ENCODE data around the gene DHRS3.
"Not testable (repeated sequence)": the region's sequence is repeated elsewhere in the genome, so short reads cannot be mapped to it uniquely, and the experiment has no call there.

Gene DHRS3

DNA sequence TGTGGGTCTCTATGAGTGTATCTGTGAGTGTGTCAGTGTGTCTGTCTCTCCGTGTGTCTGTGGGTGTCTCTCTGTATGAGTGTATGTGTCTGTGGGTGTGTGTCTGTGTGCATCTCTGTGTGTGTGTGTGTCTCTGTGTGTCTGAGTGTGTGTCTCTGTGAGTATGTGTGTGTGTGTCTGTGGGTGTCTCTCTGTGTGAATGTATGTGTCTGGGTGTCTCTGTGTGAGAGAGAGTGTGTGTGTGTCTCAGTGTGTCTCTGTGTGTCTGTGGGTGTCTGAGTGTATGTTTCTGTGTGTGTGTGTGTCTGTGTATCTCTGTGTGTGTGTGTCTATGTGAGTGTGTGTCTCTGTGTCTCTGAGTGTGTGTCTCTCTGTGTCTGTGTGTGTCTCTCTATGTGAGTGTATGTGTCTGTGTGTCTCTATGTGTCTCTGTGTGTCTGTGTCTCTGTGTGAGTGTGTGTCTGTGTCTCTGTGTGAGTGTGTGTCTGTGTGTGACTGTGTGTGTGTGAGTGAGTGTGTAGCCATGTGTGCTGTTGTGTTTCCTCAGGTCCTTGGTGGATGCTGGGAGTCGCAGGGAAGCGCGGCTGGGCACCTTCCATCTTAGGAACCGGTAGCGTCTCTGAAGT, 33.0 kb downstream of the DHRS3 start:
- intact Hi-C loops (cut with DNase I) = no loop called here
- no peak for DNase-seq

DNA sequence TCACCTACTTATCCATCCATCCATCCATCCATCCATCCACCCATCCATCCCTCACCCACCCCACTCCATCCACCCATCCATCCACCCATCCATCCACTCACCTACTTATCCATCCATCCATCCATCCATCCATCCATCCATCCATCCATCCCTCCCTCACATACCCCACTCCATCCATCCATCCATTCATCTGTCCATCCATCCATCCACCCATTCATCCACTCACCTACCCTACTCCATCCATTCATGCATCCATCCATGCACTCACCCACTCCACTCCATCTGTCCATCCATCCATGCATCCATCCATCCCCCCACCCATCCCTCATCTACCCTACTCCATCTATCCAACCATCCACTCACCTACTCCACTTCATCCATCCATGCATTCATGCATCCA, 34.5 kb downstream of the DHRS3 start:
- intact Hi-C loops (cut with DNase I) = no loop called here
- DNase-seq = no peak

DNA sequence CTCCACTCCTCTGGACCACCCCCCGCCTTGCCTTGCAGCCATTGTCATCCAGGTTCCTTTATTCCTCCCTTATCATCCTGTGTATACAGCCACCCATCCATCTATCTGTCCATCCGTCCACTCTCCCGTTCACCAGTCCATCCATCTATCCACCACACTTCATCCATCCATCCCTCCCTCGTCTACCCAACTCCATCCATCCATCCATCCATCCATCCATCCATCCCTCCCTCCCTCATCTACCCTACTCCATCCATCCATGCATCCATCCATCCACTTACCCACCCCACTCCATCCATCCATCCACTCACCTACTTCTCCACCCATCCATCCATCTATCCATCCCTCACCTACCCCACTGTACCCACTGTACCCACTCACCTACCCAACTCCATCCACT, 35.4 kb downstream of the DHRS3 start:
- no peak for DNase-seq
- intact Hi-C loops (cut with DNase I) = no loop called here

DNA sequence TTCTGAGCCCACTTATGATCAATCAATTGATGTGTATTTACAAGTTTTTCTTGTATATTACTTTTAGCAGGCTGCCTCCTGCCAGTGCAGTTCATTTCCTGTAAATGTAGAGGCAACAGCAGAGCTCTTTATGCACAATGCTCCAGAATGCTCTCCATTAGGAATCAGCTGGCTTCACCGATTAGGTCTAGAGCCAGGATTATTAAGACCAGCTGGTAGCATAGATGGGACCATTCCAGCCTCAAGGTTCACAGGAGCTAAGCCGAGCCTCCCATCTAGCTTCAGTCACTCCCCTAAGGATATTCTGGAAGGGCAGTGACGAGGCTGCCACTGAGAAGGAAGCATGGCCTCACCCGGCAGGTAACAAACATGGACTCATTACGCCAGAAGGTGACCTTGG, 36.8 kb downstream of the DHRS3 start:
- intact Hi-C loops (cut with DNase I) = no loop called here
- DNase-seq = no peak

DNA sequence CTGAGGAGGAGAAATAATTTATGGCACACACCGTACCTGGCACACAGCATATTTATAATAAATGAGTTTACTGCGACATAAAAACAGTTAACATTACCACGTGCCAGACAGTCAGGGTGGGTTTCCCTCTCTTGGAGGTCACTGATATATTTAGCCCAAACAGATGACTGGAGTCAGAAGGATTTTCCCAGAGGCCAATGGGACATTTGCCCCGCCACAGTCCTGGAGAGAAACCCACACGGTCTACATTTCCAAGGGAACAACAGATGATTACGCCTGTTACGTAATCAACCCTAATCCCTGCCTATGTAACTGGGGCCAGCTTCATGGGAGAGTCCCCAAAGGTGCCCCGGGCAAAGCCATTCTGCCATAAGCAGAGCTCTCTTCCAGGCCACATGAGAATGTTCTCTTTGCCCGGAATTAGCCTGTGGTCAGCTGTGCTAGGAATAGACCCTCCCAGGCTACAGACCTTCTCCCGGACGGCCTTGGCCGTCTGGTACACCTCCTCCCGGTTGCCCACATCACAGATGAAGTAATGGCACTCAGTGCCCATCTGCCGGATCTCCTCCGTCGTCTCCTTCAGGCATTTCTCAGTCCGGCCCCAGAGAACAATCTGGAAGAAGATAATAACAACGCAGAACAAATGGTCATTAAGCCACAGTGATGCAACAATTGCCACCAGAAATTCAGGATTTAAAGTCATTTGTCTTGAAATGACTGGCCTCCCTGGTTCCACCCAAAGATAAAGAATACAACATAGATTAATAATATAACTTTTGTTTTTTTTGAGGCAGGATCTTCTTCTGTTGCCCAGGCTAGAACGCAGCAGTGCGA, 37.7 kb downstream of the DHRS3 start:
- intact Hi-C loops (cut with DNase I) = no loop called here
- DNase-seq = peak in 1 of 10 donors; percentile 20

DNA sequence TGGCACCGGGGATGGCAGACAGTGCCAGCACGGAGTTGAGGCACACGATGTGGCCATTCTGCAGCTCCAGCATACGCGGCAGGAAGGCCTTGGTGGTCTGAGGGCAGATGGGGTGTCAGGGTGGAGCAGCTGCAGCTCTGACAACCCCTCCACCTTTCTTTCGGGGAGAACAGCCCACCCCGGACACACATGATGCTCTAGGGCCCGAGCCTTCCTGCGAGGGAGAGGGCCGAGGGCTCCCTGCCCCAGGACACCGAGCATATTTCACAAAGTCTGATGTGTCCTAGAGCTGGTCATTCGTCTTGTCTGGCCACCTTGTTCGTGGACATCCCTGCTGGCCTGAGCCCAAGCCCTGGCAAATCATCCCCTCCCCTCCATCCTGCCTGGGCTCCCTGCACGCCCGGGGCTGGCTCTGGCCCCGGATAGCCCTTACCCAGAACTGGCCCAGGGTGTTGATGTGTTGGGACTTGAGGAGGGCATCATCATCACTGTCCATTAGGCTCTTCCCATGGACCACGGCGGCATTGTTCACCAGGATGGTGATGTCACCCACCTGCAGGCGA, 39.1 kb downstream of the DHRS3 start:
- intact Hi-C loops (cut with DNase I) = no loop called here
- DNase-seq = peak in 1 of 10 donors; percentile 54

DNA sequence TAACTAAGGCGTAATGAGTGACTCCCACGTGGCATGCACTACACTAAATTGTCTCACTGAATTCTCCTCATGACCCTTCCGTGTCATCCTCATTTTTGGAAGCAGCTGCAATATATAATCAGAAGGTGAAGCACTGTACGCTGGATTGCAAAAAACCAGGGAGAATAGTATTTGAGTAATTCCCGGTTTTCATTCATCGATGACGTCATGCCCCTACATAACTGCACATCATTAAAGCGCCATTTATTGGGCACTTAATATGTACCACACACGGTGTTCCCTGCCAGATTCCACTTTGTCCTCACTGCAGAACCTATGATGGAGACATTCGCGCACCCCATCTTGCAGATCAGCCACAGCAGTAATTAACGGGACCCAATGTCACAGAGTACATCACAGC, 41.0 kb downstream of the DHRS3 start:
- no peak for DNase-seq
- intact Hi-C loops (cut with DNase I) = no loop called here

DNA sequence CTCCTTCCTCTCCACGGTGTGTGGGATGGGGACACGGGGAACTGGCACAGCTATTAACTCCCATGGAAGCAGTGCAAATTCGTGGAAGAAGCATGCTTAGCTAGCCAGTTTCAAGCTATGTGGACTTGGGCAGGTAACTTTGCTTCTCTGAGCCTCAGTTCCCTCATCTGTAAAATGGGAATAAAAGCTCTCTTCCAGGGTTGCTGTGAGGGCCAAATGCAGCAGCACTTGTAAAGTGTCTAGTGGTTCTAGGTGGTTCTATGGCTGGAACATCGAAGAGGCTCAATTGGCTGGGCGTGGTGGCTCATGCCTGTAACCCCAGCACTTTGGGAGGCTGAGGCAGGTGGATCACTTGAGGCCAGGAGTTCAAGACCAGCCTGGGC, 43.3 kb downstream of the DHRS3 start:
- intact Hi-C loops (cut with DNase I) = no loop called here

DNA sequence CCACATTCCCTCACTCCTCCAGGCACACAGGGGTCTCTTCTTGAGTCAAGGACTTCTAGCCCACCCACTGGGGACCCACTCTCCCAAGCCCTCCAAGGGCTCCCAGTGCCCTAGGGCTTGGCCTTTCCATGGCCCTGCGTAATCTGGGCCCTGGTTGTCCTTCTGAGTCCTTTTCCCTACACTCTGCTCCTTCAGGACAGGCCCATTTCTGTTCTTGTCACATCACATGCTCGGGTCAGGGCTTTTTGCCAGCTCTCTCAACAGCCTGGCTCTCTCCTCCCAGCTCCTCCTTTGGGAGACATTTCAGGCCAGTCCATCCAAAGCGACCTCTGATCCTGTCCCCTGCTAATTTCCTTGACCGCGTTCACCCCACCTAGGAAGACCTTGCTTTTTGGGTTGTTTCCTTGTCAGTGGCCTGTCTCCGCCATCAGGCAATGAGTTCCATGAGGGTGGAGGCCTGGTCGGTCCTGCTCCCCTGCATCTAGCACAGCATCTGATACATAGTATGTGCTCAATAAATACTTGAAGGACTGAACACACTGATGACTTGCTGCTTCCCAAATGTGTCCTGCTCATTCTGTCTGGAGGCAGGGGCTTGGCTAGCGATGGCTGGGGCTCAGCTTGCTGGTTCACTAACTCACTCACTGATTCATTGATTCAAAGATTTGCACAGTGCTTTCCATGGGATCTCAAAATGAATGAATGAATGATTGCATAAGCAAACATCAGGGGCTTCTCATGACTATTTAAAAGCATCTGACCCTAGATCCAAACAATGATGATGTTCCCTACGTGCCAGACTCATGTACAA, 44.8 kb downstream of the DHRS3 start:
- no peak for DNase-seq
- intact Hi-C loops (cut with DNase I) = no loop called here

More for the DNA sequence above, 43.3 kb downstream of the DHRS3 start:
- no peak for DNase-seq

DNA sequence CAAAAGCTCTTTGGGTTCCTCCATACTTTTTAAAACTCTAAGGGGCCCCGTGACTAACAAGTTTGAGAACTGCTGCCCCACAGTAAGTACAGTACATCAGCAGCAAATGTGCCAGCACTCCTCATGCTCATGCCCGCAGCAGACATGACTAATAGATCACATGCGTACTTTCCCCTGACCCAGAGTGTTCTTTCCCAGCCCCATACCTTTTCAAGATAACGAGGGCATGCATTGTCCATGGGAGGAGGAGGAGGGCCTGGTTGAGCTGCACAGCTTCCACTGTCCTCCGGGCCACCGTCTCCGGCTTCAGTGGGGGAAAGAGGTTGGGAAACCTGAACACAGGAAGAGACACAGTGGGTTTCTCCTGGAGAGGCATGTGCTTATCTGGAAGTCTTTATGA, 45.5 kb downstream of the DHRS3 start:
- DNase-seq = no peak
- intact Hi-C loops (cut with DNase I) = no loop called here

DNA sequence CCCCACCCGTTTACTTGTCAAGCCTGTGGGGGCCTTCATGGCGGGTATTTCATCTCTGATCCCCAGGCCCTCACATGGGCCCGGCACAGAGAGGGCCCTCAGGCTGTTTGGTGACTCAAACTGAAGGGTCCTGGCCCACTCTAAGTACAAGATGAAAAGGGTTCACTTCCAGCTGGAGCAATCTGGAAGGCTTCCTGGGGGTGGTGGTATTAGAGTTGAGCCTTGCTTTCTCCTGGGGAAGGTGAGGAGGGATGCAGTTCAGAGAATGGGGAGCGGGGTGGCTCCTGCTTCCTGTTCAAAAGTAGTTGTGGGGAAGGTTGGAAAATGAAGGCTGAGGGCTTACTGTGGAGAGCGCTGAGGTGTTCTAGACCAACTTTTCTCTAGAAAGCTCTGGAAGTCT, 47.7 kb downstream of the DHRS3 start:
- intact Hi-C loops (cut with DNase I) = no loop called here
- DNase-seq = no peak

DNA sequence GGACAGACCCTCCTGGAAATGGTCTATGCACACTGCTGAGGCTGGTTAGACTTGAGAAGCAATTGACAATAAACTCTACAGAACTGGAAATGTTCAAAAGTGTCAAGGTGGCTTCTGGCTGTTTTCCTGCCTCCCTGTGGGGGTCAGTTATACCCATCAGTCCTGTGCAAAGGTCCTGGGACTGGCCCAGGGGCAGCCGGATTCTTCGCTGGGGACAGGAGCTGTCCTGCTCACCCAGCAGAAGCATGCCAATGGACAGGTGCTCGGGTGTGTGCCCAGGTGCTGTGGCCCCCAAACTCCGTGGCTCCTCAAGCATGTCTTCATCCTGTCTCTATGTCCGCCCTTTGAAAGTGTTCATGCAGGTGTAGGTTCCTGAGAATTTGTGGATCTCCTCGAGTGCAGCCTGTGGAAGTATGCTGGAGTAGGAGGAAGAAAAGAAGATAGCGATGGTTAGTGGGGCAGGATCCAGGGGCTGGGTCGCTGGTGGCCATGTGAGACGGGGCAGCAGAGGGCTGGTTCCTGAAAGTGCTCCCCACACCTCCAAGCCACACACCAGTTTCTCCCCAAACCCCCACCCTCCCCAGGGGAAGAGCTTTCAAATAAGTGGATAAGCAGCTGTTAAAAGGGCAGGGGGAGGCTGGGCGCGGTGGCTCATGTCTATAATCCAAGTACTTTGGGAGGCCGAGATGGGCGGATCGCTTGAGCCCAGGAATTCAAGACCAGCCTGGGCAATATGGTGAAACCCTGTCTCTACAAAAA, 49.8 kb downstream of the DHRS3 start:
- peak in 2 of 10 donors; percentile 52 to 61 for DNase-seq
- intact Hi-C loops (cut with DNase I) = no loop called here

DNA sequence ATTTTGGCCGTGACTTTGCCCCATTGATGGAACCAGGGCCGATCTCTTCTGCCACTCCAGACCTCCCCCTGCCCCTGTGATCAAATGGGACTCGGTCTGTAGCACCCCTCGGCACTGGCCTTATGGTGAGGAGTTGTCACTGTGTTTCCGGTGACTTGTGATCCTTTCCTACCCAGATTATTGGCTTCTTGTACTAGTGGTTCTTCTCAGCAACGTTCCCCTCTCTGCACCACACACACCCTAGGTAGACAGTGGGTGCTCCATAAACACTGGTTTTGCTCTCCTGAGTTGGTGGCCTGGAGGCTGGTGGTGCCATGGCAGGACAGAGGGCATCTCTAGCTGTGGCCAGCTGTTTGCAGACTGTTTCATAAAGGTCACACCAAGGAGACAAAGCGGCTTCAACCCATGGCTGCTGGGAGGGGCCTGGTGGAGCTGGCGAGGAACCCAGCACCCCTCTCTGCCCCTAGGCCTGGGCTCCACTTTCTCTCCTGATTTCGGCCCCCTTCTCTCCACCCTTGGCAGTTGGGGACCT, 50.7 kb downstream of the DHRS3 start:
- intact Hi-C loops (cut with DNase I) = no loop called here

DNA sequence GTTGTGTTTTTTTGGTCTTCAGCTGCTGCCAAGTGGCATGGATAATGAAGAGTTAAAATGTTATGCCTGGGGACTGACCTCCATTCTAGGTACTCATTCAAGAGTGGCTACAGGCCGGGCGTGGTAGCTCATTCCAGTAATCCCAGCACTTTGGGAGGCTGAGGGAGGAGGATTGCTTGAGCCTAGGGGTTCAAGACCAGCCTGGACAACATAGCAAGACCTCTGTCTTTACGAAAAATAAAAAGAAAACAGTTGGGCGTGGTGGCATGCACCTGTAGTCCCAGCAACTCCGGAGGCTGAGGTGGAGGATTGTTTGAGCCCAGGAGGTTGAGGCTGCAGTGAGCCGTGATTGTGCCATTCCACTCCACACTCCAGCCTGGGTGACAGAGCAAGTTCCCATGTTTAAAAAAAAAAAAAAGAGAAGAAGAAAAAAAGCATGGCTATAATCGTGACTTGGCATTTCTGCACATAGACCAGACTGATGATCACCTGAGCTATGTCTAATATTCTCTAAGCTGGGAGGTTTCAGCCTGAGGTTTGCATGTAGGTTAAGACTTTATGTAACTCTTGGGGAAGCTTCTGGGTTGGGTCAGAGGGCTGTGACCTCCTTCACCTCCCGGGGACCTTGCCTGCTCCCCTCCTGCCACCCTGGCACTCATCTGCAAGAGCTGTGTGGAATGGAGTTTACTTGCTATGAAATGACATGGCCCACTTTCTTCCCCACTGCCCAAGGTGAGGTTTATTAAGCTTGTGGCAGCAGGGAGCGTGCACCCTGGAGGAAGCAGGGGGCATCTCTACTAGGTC, 51.3 kb downstream of the DHRS3 start:
- peak in 1 of 10 donors; percentile 25 for DNase-seq
- intact Hi-C loops (cut with DNase I) = no loop called here

More for the DNA sequence above, 50.7 kb downstream of the DHRS3 start:
- peak in 1 of 10 donors; percentile 60 for DNase-seq

DNA sequence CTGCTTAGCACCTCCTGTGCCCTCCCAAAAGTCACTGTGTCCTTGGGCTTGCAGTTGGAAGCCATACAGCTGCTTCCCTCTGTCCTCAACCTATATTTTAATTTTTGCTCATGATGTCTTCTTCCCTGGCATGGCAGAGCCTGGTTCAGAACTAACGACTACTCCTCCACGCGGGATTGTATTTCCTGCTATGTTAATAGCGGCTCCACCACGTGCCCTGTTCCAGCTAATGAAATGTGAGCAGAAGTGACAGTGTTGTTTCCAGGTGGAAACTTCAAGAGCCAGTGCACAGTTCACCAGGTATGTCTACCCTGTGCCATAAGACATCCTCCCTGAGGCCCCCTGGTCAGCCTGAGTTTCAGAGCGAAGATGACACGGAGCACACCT, 52.1 kb downstream of the DHRS3 start:
- DNase-seq = peak in 2 of 10 donors; percentile 18 to 53
- intact Hi-C loops (cut with DNase I) = no loop called here

DNA sequence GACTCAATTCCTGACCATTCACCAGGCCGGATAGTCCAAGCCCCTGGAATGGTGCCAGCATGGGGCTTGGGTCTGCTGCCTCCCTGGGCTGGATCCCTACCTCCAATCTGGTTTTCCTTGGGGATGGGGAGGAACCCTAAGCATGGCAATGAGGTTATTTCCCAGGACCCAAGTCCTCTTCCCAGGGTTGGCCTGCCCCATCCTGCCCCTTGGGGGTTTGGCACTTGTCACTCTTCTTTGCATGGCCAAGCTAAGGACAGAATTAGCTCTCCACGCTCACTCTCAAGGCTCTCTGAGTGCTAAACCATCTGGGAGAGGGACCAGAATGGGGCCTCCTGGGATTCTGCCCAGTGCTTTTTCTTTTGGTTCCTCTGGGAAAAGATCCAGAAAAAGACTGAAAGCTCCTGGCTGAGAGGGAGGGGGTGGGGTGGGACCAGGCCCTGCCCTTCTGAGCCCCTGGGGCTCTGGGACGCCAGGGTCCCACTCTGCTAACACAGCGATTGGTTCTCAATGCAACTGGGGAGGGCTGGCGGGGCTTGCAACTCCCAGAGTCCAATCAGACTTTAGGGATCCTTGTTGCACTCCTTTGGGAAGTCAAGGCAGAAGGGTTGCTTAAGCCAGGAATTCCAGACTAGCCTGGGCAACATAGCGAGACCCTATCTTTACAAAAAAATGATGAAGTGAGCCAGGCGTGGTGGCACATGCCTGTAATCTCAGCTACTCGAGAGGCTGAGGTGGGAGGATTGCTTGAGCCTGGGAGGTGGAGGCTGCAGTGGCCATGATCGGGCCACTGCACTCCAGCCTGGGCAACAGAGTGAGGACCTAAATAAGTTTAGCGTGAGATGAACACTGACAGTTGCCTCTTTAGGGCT, 52.7 kb downstream of the DHRS3 start:
- intact Hi-C loops (cut with DNase I) = no loop called here
- DNase-seq = peak in 3 of 10 donors; percentile 18 to 72 (median 64)

DNA sequence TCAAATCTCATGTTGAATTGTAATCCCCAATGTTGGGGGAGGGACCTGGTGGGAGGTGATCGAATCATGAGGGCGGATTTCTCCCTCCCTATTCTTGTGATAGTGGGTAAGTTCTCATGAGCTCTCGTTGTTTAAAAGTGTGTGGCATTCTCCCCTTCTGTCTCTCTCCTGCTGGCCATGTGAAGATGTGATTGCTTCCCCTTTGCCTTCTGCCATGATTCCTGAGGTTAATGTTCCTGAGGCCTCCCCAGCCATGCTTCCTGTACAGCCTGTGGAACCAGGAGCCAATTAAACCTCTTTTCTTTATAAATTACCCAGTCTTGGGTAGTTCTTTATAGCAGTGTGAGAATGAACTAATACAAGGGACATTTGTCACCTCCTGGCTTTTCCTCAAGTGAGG, 53.8 kb downstream of the DHRS3 start:
- DNase-seq; intact Hi-C loops (cut with DNase I): not testable (repeated sequence)

DNA sequence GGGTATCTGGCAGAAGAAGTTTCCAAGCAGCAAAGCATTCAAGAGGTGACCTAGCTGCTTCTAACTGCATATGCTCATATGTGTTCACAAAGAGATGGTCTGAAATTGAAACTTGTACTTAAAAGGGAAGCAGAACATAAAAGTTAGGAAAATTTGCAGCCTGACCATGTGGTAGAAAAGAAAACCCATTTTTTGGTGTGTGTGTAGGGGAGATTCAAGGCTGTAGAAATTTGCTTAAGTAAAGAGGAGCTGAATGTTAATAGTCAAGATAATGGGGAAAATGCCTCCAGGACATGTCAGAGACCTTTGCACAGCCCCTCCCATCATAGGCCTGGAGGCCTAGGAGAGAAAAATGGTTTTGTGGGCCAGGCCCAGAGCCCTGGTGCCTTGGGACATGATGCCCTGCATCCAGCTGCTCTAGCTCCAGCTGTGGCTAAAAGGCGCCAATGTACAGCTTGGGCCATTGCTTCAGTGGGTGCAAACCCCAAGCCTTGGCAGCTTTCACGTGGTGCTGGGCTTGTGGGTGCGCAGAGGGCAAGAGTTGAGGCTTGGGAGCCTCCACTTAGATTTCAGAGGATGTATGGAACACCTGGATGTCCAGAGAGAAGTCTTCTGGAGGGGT, 54.9 kb downstream of the DHRS3 start:
- intact Hi-C loops (cut with DNase I) = no loop called here
- peak in 1 of 10 donors; percentile 26 for DNase-seq
